Smooth muscle cell (in vitro differentiated cells): ENCODE results near the gene CFL2. TPM values are rescaled to one million over a fixed set of nuclear protein-coding genes. Genes with fewer than 3 reads are reported as not detected.

Source experiments
- DNase-seq: peaks from one replicate; lab custom pipeline; 2025; ENCODE audit not compliant: unreplicated experiment; lab: John Stamatoyannopoulos, UW
- H2AFZ ChIP-seq: fragments of 200-600 bp; sonication (generic); 2 replicates; pipeline ENCODE4 v1.6.0; 2016; ENCODE audit warnings: antibody characterized with exemption, low read depth, mild to moderate bottlenecking
- H3F3A ChIP-seq: fragments of 200-600 bp; sonication (generic); 2 replicates; pipeline ENCODE4 v1.6.0; 2017; ENCODE audit warnings: antibody characterized with exemption, low read depth
- H3K27ac ChIP-seq: fragments of 200-600 bp; sonication (generic); 2 replicates; pipeline ENCODE4 v1.5.1; 2016; ENCODE audit warnings: low read depth, mild to moderate bottlenecking
- H3K27me3 ChIP-seq: fragments of 200-600 bp; sonication (generic); 2 replicates; pipeline ENCODE4 v1.6.1; 2016; ENCODE audit warnings: low read depth, mild to moderate bottlenecking
- H3K36me3 ChIP-seq: fragments of 200-600 bp; sonication (generic); 2 replicates; pipeline ENCODE4 v1.5.1; 2016; ENCODE audit warnings: low read depth
- H3K4me1 ChIP-seq: fragments of 200-600 bp; sonication (generic); 2 replicates; pipeline ENCODE4 v1.5.1; 2016; ENCODE audit warnings: low read depth
- H3K4me2 ChIP-seq: fragments of 200-600 bp; sonication (generic); 2 replicates; pipeline ENCODE4 v1.6.0; 2016; ENCODE audit warnings: mild to moderate bottlenecking
- H3K4me3 ChIP-seq: fragments of 200-600 bp; sonication (generic); 2 replicates; pipeline ENCODE4 v1.5.1; 2016; ENCODE audit warnings: mild to moderate bottlenecking
- H3K79me2 ChIP-seq: fragments of 200-600 bp; sonication (generic); 2 replicates; pipeline ENCODE4 v1.6.0; 2016; ENCODE audit warnings: low read depth, mild to moderate bottlenecking
- H3K9ac ChIP-seq: fragments of 200-600 bp; sonication (generic); 2 replicates; pipeline ENCODE4 v1.6.0; 2016; ENCODE audit warnings: low read depth
- H3K9me3 ChIP-seq: fragments of 200-600 bp; sonication (generic); replicated peaks from 2 replicates; pipeline ENCODE4 v1.5.1; 2016; ENCODE audit warnings: low read depth
- H4K20me1 ChIP-seq: fragments of 200-600 bp; sonication (generic); 2 replicates; pipeline ENCODE4 v1.6.0; 2016; ENCODE audit warnings: low read depth
- WGBS: methylation state at CpG from one replicate; pipeline ENCODE4 v1.1.7; 2016; ENCODE audit warnings: low lambda C conversion rate; 5-methylcytosine and 5-hydroxymethylcytosine counted together
- polyA plus RNA-seq: library from polyadenylated mRNA; unstranded; fragments of >200 nt; fragmentation: Nextera tagmentation; extraction: Ambion mirVana; gene quantifications from 2 replicates; pipeline ENCODE4 v1.2.1, GENCODE V29; 2016
- total RNA-seq: library from RNA; depleted of rRNA; stranded (reverse); fragments of >200 nt; gene quantifications from 2 replicates; pipeline ENCODE4 v1.2.3, GENCODE V29; 2014
- TF ChIP-seq, protein P1 (sequence below): fragments of 200-600 bp; sonication (generic); IDR thresholded peaks from 2 replicates; pipeline ENCODE4 v1.5.1; 2017; ENCODE audit warnings: borderline replicate concordance, mild to moderate bottlenecking, antibody characterized with exemption; ENCODE audit not compliant: insufficient read depth, poor library complexity, severe bottlenecking

The CFL2 gene
- total and polyA plus RNA-seq, 2 experiments from 2014 or later: 64.5 to 71.7 TPM

DNA sequence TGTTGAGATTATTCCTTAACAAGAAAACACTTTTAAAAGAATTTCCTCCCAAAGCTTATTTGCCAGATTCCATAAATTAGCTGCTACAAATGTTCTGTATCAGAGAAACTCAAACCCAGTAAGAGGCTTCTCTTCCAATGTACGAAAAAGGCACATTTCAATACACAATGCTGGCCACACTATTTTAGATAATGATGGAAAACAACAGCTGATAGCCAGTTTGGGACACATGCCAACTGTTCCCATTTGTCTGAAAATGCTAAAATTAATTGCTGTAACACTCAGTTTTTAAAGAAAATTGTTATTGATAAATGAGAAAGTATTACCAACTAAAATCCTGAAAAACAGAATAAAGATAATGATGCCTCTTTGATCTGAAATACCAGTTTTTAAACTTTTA, 4.4 kb downstream of the CFL2 start:
- H3K79me2 ChIP-seq: peaks cover 16% of the 10 kb centered on the region
- TF ChIP-seq, protein P1, sequence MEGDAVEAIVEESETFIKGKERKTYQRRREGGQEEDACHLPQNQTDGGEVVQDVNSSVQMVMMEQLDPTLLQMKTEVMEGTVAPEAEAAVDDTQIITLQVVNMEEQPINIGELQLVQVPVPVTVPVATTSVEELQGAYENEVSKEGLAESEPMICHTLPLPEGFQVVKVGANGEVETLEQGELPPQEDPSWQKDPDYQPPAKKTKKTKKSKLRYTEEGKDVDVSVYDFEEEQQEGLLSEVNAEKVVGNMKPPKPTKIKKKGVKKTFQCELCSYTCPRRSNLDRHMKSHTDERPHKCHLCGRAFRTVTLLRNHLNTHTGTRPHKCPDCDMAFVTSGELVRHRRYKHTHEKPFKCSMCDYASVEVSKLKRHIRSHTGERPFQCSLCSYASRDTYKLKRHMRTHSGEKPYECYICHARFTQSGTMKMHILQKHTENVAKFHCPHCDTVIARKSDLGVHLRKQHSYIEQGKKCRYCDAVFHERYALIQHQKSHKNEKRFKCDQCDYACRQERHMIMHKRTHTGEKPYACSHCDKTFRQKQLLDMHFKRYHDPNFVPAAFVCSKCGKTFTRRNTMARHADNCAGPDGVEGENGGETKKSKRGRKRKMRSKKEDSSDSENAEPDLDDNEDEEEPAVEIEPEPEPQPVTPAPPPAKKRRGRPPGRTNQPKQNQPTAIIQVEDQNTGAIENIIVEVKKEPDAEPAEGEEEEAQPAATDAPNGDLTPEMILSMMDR: no peak
- H3K27me3 ChIP-seq: no peaks in the 10 kb centered on the region
- no peak overlapping the region for H3K4me3 ChIP-seq
- no peak overlapping the region for H2AFZ ChIP-seq
- H3K9ac ChIP-seq: peak overlapping the region; percentile 42
- no peak for DNase-seq
- peak overlapping the region; percentile 79 for H3K4me2 ChIP-seq
- no peaks in the 10 kb centered on the region for H4K20me1 ChIP-seq
- WGBS: 64% methylated on average over 1 of the region's 1 CpG
- no peaks in the 10 kb centered on the region for H3K36me3 ChIP-seq
- H3F3A ChIP-seq: peaks cover 43% of the 10 kb centered on the region
- peak overlapping the region; percentile 91 for H3K27ac ChIP-seq
- H3K9me3 ChIP-seq: no peaks in the 10 kb centered on the region
- peaks cover 34% of the 10 kb centered on the region for H3K4me1 ChIP-seq

DNA sequence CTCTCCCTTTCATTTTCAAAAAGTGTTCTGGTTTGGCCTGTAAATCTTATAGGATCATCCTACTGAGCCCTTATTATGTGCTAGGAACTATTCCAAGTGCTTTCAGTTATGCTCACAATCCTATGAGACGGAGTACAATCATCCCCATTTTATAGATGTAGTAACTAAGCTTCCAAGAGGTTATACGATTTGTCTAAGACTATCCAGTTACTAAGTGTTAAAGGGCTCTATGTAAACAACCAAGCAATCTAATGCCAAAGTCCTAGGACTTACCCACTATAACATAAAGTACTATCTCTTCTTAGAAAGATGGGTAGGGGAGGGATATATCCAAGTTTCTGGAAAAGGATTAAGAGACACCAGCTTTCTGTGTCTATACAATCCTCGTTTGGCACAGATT, 6.7 kb downstream of the CFL2 start:
- TF ChIP-seq, protein P1: no peak
- no peak for DNase-seq

DNA sequence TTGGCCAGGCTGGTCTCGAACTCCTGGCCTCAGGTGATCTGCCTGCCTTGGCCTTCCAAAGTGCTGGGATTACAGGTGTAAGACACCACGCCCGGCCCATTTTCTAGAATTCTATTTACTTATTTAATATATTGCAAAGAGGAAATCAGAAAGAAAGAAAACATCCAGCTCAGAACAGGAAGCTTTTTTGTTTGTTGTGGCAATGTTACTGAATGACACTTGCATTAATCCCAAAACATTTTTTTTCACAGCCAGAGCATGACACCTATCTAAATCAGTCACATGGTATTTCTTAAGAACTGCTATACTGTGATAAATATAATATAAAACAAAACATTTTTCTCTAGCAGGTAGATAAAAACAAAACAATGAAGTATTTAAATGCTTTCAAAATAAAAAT, 12.6 kb downstream of the CFL2 start:
- Histone ChIP-seq H3K4me1 (peaks cover 6% of the 10 kb centered on the region), H3K9me3 (no peaks in the 10 kb centered on the region), H3K9ac (no peak overlapping the region), H2AFZ (no peak overlapping the region), H3F3A (peaks cover 13% of the 10 kb centered on the region), H4K20me1 (no peaks in the 10 kb centered on the region), H3K36me3 (no peaks in the 10 kb centered on the region), H3K27ac (no peak overlapping the region), H3K27me3 (no peaks in the 10 kb centered on the region), H3K79me2 (no peaks in the 10 kb centered on the region), H3K4me2 (no peak overlapping the region), H3K4me3 (no peak overlapping the region)
- TF ChIP-seq, protein P1: no peak
- no peak for DNase-seq
- 98% methylated on average over 3 of the region's 3 CpGs for WGBS

More for the DNA sequence above, 6.7 kb downstream of the CFL2 start:
- Histone ChIP-seq H3K4me1 (peaks cover 22% of the 10 kb centered on the region), H3K4me2 (no peak overlapping the region), H3K36me3 (no peaks in the 10 kb centered on the region), H3K4me3 (no peak overlapping the region), H3K79me2 (peaks cover 14% of the 10 kb centered on the region), H3K9ac (no peak overlapping the region), H3K9me3 (no peaks in the 10 kb centered on the region), H4K20me1 (no peaks in the 10 kb centered on the region), H3K27me3 (no peaks in the 10 kb centered on the region), H3F3A (peaks cover 37% of the 10 kb centered on the region), H3K27ac (no peak overlapping the region), H2AFZ (no peak overlapping the region)
- 42% methylated on average over 3 of the region's 3 CpGs for WGBS

DNA sequence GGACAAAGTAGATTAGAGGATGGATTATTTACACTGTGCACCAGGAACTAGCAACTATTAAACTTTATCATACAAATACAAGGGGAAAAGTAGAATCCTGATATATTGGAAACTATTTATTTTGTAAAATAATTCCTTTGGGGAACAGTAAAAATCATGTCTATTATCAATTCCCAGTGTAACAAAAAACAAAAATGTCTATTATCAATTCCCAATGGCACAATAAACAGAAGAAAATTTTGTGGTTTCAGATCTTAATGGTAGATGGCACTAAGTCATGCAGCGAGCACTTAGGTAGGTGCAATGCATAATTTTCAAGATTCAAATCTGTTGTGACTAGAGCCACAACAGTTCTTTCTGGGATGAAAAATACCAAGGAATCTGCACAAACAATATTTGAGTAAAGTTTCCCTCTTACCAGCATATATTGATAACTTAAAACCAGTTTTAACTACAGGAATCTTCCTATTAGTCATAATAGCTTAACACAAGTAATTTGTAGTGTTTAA, 13.7 kb downstream of the CFL2 start:
- Histone ChIP-seq H3K4me1 (peaks cover 6% of the 10 kb centered on the region), H3K79me2 (no peaks in the 10 kb centered on the region), H3K27ac (peak overlapping the region; percentile 88), H3K4me3 (no peak overlapping the region), H3K9me3 (no peaks in the 10 kb centered on the region), H3K4me2 (peak overlapping the region; percentile 50), H2AFZ (no peak overlapping the region), H3K36me3 (no peaks in the 10 kb centered on the region), H4K20me1 (no peaks in the 10 kb centered on the region), H3F3A (peaks cover 13% of the 10 kb centered on the region), H3K9ac (no peak overlapping the region), H3K27me3 (no peaks in the 10 kb centered on the region)
- no peak for DNase-seq
- TF ChIP-seq, protein P1: no peak
- WGBS: 90% methylated on average over 1 of the region's 1 CpG
